Ishikawa (cell line): ENCODE results near the gene HOXD13.

Source experiments
- CEBPB ChIP-seq: IDR thresholded peaks from 2 replicates; pipeline ENCODE4 v1.6.1; 2012
- CREB1 ChIP-seq: IDR thresholded peaks from 2 replicates; pipeline ENCODE4 v1.6.1; 2012; ENCODE audit warnings: low read depth
- EGR1 ChIP-seq: IDR thresholded peaks from 2 replicates; pipeline ENCODE4 v1.6.1; 2012
- EP300 ChIP-seq: IDR thresholded peaks from 2 replicates; pipeline ENCODE4 v1.6.1; 2012; ENCODE audit warnings: borderline replicate concordance
- FOXM1 ChIP-seq: IDR thresholded peaks from 2 replicates; pipeline ENCODE4 v1.6.1; 2012; ENCODE audit warnings: low read depth, borderline replicate concordance
- NFIC ChIP-seq: IDR thresholded peaks from 2 replicates; pipeline ENCODE4 v1.6.1; 2012
- RAD21 ChIP-seq: IDR thresholded peaks from 2 replicates; pipeline ENCODE4 v1.6.1; 2012; ENCODE audit warnings: low read depth
- TAF1 ChIP-seq: IDR thresholded peaks from 2 replicates; pipeline ENCODE4 v1.6.1; 2012; ENCODE audit warnings: low read depth, mild to moderate bottlenecking
- TCF12 ChIP-seq: IDR thresholded peaks from 2 replicates; pipeline ENCODE4 v1.6.1; 2012; ENCODE audit warnings: low read depth
- TEAD4 ChIP-seq: IDR thresholded peaks from 2 replicates; pipeline ENCODE4 v1.6.1; 2012
- YY1 ChIP-seq: IDR thresholded peaks from 2 replicates; pipeline ENCODE4 v1.6.1; 2012; ENCODE audit warnings: low read depth
- ZBTB7A ChIP-seq: IDR thresholded peaks from 2 replicates; pipeline ENCODE4 v1.6.1; 2012; ENCODE audit warnings: low read depth
- TF ChIP-seq, protein P1 (sequence below): IDR thresholded peaks from 2 replicates; pipeline ENCODE4 v1.6.1; 2012
- TF ChIP-seq, protein P2 (sequence below): IDR thresholded peaks from 2 replicates; pipeline ENCODE4 v1.6.1; 2012
- TF ChIP-seq, protein P3 (sequence below): IDR thresholded peaks from 2 replicates; pipeline ENCODE4 v1.6.1; 2012; ENCODE audit warnings: low read depth, mild to moderate bottlenecking

Gene HOXD13

DNA sequence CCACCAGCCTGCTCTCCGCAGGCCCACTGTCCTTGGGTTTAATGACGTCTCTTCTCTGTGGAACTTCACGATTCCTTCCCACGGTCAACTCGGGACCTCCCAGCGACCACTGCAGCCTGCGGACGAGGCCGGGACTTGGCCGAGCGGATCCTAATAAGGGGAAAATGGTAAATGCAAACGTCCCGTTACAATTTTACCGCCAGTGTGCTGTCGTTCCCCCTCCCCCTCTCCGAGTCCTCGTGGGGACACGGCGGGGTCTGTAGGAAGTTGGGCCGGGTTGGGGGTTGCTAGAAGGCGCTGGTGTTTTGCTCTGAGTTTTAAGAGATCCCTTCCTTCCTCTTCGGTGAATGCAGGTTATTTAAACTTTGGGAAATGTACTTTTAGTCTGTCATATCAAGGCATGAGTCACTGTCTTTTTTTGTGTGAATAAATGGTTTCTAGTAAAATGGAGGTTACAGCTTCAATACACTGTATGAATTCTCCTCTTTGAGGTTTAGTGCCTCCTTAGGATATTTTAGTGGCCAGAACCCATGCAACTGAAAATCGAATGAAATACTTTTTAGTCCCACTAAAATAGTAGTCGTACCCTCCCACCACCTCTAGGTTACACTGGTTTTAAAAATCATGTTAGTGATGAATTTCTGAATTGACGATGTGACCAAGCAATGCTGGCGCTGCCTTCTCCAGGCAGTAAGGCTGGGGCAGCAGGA is 16.8 kb downstream of the HOXD13 start:
- TF ChIP-seq CREB1 (no peak), NFIC (no peak), TCF12 (no peak), EGR1 (no peak), EP300 (no peak), CEBPB (no peak), FOXM1 (no peak), TAF1 (no peak), YY1 (no peak), TEAD4 (no peak)
- TF ChIP-seq, protein P1, sequence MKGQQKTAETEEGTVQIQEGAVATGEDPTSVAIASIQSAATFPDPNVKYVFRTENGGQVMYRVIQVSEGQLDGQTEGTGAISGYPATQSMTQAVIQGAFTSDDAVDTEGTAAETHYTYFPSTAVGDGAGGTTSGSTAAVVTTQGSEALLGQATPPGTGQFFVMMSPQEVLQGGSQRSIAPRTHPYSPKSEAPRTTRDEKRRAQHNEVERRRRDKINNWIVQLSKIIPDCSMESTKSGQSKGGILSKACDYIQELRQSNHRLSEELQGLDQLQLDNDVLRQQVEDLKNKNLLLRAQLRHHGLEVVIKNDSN, result no peak
- TF ChIP-seq, protein P2, sequence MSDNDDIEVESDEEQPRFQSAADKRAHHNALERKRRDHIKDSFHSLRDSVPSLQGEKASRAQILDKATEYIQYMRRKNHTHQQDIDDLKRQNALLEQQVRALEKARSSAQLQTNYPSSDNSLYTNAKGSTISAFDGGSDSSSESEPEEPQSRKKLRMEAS, result no peak
- TF ChIP-seq, protein P3, sequence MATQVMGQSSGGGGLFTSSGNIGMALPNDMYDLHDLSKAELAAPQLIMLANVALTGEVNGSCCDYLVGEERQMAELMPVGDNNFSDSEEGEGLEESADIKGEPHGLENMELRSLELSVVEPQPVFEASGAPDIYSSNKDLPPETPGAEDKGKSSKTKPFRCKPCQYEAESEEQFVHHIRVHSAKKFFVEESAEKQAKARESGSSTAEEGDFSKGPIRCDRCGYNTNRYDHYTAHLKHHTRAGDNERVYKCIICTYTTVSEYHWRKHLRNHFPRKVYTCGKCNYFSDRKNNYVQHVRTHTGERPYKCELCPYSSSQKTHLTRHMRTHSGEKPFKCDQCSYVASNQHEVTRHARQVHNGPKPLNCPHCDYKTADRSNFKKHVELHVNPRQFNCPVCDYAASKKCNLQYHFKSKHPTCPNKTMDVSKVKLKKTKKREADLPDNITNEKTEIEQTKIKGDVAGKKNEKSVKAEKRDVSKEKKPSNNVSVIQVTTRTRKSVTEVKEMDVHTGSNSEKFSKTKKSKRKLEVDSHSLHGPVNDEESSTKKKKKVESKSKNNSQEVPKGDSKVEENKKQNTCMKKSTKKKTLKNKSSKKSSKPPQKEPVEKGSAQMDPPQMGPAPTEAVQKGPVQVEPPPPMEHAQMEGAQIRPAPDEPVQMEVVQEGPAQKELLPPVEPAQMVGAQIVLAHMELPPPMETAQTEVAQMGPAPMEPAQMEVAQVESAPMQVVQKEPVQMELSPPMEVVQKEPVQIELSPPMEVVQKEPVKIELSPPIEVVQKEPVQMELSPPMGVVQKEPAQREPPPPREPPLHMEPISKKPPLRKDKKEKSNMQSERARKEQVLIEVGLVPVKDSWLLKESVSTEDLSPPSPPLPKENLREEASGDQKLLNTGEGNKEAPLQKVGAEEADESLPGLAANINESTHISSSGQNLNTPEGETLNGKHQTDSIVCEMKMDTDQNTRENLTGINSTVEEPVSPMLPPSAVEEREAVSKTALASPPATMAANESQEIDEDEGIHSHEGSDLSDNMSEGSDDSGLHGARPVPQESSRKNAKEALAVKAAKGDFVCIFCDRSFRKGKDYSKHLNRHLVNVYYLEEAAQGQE, result no peak

DNA sequence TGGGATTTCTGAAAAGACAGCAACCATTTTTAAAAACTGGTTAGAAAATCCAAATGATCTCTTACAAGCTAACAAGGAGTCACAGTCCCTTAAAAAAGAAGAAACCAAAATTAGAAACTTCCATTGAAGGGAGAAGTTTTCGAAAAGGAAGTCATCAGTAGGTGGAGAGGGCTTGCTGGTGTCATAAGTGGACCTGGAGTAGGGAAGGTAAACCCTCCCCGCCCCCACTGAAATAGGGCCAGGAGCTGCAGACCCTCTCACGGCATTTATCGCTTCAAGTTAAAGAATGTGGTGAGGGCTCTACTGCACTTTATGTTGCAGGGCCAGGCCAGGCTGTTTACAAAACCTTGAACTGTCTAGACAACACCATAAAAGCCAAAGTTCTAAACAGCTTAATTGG is 17.4 kb downstream of the HOXD13 start:
- TF ChIP-seq EP300 (no peak), TEAD4 (no peak), FOXM1 (no peak), NFIC (no peak), TAF1 (no peak), RAD21 (no peak), EGR1 (no peak), TCF12 (no peak), CREB1 (no peak), YY1 (no peak), ZBTB7A (no peak), CEBPB (no peak)
- TF ChIP-seq, protein P1, result no peak
- TF ChIP-seq, protein P2, result no peak
- TF ChIP-seq, protein P3, result no peak

DNA sequence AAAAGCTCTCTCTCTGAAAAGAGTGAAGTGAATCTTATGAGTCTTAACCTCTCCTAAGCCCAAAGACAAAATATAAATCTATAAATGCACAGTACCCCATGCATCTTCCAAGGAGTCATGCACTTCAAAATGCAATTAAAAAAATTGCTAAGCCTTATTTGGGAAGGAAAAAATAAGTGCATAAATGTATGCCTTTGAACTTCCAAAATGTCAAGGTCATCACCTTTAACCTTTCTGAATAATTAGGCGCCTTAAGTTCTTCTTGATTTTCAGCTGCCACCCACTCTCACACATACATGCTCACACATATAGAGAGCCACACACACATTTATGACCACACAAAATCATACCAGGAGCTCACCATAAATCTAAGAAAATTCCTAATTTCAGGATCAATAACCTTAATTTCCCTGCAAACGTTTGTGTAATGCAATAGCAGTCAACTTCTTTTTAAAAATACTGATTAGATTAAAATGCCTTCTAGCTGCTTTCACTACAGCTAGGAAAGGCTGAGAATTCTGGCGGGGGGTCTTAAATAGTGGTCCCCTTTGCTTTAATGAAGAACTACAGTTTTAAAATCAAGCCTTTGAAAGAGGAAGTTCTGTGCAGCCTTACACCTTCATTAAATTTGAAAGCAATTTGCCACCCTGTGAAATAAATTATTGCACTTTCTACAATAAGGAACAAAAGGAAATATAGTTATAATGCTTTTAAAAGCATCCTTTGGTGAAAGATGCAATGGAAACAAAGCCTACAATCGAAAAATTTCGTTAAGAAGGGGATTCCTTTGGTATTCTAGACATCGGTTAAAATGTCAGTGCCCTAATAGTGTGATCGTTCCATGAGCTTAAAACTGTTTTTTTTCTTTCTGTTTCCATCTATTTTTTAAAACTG is 18.1 kb downstream of the HOXD13 start:
- TF ChIP-seq ZBTB7A (no peak), NFIC (no peak), CREB1 (no peak), CEBPB (no peak), TAF1 (no peak), FOXM1 (no peak), TCF12 (no peak), EP300 (no peak), TEAD4 (no peak)
- TF ChIP-seq, protein P3, result no peak
- TF ChIP-seq, protein P2, result no peak
